Ammon's horn (tissue), 1 donor: Measurements from ENCODE around the gene RCAN3.
"Not testable (repeated sequence)": the region's sequence is repeated elsewhere in the genome, so short reads cannot be mapped to it uniquely, and the experiment has no call there.

Source experiments
- DNase-seq: peaks from one replicate; pipeline ENCODE4 v3.0.0-alpha.2; 2016; ENCODE audit warnings: low spot score

RCAN3 gene

GRCh38 chr1:24502709-24503058 lies at the start of gene RCAN3:
RCAN3 (plus strand) TSS chr1:24502836; CDS start chr1:24514373, 11,537 bp downstream.
- peak; percentile 78 for DNase-seq

GRCh38 chr1:24452922-24453485 lies 49.6 kb upstream of the RCAN3 start:
- DNase-seq = no peak

- no peak for DNase-seq
These were observed 48.0 kb upstream of the RCAN3 start for GRCh38 chr1:24454673-24455072.

GRCh38 chr1:24455272-24455671 lies 47.4 kb upstream of the RCAN3 start:
- no peak for DNase-seq

- no peak for DNase-seq
These were observed 44.8 kb upstream of the RCAN3 start for GRCh38 chr1:24457866-24458265.

- DNase-seq = no peak
These were observed 42.9 kb upstream of the RCAN3 start for GRCh38 chr1:24459551-24460266.

- not testable (repeated sequence) for DNase-seq
These were observed 40.5 kb upstream of the RCAN3 start for GRCh38 chr1:24462128-24462527.

GRCh38 chr1:24463776-24464735 lies 38.6 kb upstream of the RCAN3 start:
- DNase-seq = no peak

GRCh38 chr1:24465099-24465498 lies 37.5 kb upstream of the RCAN3 start:
- no peak for DNase-seq

- DNase-seq = no peak
These were observed 37.0 kb upstream of the RCAN3 start for GRCh38 chr1:24465638-24466037.

GRCh38 chr1:24468685-24469316 lies 33.8 kb upstream of the RCAN3 start:
- DNase-seq = no peak

GRCh38 chr1:24470592-24470991 lies 32.0 kb upstream of the RCAN3 start:
- no peak for DNase-seq

- DNase-seq = no peak
These were observed 29.9 kb upstream of the RCAN3 start for GRCh38 chr1:24472527-24473251.

GRCh38 chr1:24474193-24474592 lies 28.4 kb upstream of the RCAN3 start:
- no peak for DNase-seq

GRCh38 chr1:24475700-24476099 lies 26.9 kb upstream of the RCAN3 start:
- DNase-seq = no peak

GRCh38 chr1:24476571-24476970 lies 26.1 kb upstream of the RCAN3 start:
- DNase-seq = no peak

GRCh38 chr1:24477309-24477708 lies 25.3 kb upstream of the RCAN3 start:
- no peak for DNase-seq

GRCh38 chr1:24481101-24481500 lies 21.5 kb upstream of the RCAN3 start:
- peak; percentile 39 for DNase-seq

- no peak for DNase-seq
These were observed 20.6 kb upstream of the RCAN3 start for GRCh38 chr1:24481843-24482610.

- no peak for DNase-seq
These were observed 19.2 kb upstream of the RCAN3 start for GRCh38 chr1:24483441-24483840.

- DNase-seq = no peak
These were observed 18.4 kb upstream of the RCAN3 start for GRCh38 chr1:24484199-24484598.
